Measurements from ENCODE around the gene MACROD2.
"Not testable (repeated sequence)": the region's sequence is repeated elsewhere in the genome, so short reads cannot be mapped to it uniquely, and the experiment has no call there.

The MACROD2 gene

GRCh38 chr20:14956026-14956425 lies 960.7 kb downstream of the MACROD2 start:
- DNase-seq (ENCODE audit: low spot score): no peak

DNA sequence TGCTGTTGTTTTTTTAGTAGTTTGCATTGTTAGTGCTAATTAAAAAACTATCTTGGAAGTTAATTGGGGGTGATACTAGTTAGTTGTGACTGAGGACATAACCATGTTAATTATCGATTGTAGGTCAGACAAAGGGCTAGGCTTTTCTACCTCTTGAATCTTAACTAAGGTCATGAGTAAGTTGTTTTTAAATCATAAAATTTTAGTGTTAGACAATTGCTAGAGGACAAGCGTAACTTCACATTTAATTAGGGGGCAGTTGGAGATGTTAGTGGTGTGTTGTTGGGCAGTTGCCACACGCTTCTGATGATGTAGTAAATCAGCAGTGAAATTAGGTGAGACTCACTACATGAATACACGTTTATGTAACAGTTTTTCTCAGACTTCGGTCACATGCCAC lies 961.2 kb downstream of the MACROD2 start:
- no peak for DNase-seq (ENCODE audit: low spot score)

GRCh38 chr20:14957402-14957801 lies 962.1 kb downstream of the MACROD2 start:
- DNase-seq (ENCODE audit: low spot score): no peak

- DNase-seq (ENCODE audit: low spot score): no peak
Observed at GRCh38 chr20:14958626-14959025, 963.3 kb downstream of the MACROD2 start.

DNA sequence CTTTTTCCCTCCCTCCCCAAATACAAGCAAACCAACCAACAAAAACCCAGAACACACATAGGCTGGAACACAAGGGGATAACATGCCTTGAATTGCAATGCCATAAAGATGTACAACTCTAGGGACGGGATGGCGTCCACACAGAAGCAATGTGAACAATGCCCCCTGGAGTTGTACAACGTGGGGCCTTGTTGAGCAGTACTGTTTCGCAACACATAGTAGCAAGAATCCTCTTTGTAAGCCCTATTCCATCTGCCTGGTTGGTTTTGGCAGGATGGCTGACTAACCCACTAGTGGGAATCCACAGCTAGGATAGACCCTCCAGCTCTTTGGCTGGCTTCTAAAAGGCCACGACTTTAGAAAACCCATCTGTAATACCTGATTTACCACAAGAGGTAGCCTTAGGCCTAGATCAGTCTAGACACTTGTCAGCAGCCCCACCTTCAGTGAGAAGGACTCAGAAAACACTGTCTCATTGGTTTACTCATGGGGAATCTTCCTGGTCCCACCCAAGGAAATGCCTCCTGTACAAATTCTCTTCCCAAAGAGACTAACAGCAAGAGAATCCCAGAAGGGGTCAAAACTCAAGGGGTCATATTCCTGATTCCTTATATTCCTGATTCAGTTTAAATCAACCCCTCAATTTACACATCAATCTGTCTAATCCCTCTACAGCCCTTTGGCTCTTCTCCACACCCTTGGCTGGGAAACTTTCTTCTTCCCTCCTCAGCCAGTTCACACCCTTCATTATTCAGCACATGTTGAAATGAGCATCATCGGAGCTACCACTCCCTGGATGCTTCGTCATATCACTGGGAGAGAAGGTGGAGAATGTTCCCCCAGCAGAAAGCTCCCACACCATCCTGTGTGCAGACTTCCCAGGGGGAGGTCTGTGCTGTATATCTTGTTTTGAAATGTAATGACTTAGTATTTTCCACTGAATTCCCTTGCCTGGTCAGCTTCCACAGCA lies 964.5 kb downstream of the MACROD2 start:
- DNase-seq (ENCODE audit: low spot score): no peak

DNA sequence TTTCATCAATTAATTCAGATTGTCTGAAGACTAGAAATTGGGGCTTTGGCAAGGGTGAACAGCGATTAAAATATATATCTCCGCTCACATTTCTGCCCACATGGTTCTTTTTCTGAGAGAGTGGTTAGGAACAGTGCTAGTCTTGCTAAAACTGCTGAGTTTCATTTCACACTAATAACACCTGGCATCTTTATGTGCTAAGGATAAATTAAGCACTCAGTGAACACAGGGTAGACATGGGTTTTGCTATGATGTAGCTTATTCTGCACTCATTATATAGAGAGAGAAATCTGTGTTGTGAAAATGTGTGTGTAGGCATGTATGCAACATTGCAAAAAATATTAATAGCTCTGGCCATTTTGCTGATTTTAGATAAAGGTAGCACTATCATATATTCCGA lies 965.5 kb downstream of the MACROD2 start:
- DNase-seq (ENCODE audit: low spot score): no peak

DNA sequence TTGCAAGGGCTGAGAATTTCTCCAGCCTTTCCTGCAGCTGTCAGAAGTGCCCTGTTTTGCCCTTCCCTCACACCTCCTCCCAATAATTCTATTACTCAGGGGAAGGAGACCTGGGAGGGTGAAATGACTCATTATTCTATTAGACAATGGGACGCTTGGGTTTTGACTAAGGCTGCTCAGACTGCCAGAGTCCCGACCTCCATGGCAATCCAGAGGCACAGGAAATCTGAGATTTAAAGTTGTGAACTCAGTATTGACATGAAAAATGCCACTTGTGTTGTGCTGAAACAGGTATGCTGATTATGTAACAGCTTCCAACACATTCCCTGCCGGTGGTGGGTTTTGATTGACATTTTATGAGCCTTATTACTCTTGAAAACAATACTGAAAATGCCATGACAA lies 967.9 kb downstream of the MACROD2 start:
- DNase-seq (ENCODE audit: low spot score): no peak

- DNase-seq (ENCODE audit: low spot score): no peak
Observed at GRCh38 chr20:14966203-14966602, 970.9 kb downstream of the MACROD2 start.

GRCh38 chr20:14966808-14967207 lies 971.5 kb downstream of the MACROD2 start:
- no peak for DNase-seq (ENCODE audit: low spot score)

DNA sequence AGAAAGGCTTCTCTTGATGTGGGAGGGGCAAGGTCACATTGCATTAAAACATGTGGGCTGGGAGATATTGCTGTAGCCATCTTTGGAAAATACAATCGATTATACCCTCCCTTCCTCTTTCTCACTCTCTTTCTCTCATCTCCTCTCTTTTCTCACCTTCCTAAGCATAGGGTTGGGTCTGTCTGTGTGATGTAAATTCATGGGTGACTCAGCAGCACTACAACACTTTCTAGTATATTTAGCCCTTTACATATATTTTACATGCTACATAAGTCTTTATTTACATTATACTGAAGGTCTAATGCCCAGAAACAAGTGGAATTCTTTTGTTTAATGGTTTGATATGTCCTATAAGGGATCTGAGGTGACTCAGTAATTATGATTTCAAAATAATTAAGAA lies 976.9 kb downstream of the MACROD2 start:
- no peak for DNase-seq (ENCODE audit: low spot score)

DNA sequence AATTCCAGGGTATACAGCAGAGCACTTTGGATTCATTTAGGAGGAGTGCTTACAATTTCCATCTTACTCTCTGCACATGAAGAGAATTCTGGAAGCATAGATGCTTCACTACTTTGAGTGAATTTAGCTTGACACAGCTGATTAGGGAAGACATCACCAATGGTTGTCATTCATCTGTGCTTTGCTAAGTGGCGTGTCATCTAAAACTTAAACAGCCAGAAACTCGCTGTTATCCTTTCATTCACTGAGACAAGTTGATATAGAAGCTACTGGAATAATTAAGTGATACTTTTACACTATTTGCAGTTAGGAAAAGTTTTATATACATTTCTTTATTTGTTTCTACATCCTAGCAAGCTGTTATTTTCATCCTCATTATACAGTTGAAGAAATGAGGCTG lies 977.4 kb downstream of the MACROD2 start:
- DNase-seq (ENCODE audit: low spot score): no peak

DNA sequence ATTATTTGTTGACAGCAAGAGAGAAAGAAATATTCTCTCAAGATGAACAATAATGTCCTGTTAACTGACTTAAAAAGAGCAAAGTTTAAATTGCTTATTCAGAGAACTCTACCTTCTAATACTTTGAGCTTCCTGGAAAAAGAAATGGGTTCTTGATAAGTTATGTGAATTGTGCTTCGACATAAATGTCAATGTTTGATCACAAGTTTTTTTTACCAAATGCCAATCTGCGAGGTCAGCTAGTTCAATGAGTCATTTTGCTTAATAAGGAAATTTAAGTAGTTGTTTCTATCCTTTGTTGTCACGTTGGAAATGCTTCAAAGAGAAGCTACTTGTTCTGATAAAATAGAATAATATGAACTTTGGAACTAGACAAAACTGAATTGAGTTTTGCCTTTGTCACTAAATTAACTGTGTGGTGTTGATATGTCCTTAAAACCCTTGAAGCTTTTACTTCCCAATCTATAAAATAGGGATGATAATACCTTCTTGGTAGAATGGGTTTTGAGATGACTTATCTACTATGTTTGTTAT lies 984.2 kb downstream of the MACROD2 start:
- DNase-seq (ENCODE audit: low spot score): no peak

DNA sequence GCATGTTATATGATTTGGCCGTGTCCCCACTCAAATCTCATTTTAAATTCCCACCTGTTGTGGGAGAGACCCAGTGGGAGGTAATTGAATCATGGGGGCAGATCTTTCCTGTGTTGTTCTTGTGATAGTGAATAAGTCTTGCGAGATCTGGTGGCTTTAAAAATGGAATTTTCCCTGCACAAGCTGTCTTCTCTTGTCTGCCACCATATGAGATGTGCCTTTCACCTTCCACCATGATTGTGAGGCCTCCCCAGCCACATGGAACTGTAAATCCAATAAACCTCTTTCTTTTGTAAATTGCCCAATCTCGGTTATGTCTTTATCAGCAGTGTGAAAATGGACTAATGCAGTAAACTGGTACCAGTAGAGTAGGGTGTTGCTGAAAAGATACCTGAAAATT lies 986.2 kb downstream of the MACROD2 start:
- DNase-seq (ENCODE audit: low spot score): not testable (repeated sequence)

DNA sequence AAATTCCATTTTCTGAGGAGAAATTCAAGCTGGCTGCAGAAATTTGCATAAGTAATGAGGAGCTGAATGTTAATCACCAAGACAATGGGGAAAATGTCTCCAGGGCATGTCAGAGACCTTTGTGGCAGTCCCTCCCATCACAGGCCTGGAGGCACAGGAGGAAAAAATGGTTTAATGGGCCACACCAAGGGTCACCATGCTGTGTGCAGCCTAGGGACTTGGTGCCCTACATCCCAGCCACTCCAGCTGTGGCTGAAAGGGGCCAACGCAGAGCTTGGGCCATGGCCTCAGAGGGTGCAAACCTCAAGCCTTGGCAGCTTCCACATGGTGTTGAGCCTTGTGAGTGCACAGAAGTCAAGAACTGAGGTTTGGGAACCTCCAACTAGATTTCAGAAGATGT lies 987.0 kb downstream of the MACROD2 start:
- not testable (repeated sequence) for DNase-seq (ENCODE audit: low spot score)

DNA sequence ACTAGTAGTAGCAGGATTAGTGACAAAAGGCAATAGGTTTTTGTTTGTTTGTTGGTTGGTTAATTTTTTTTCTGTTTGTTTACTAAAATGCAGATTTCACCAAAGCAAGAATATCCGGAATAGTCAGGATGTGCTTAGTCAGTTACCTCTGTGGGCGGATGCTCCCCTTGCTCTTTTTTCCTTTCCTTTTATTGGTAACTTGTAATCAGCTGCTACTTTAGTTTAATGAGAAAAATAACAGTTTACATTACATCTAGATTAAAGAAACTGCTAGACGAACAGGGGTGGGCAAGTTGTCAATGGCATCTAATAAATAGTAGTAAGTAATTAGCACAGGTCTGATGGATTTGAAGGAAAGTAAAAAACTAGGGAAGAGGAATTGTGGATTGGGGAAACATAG lies 989.0 kb downstream of the MACROD2 start:
- no peak for DNase-seq (ENCODE audit: low spot score)

GRCh38 chr20:14984768-14985622 lies 989.7 kb downstream of the MACROD2 start:
- no peak for DNase-seq (ENCODE audit: low spot score)

- DNase-seq (ENCODE audit: low spot score): no peak
Observed at GRCh38 chr20:14986026-14986655, 990.8 kb downstream of the MACROD2 start.

GRCh38 chr20:14986656-14987055 lies 991.3 kb downstream of the MACROD2 start:
- no peak for DNase-seq (ENCODE audit: low spot score)

DNA sequence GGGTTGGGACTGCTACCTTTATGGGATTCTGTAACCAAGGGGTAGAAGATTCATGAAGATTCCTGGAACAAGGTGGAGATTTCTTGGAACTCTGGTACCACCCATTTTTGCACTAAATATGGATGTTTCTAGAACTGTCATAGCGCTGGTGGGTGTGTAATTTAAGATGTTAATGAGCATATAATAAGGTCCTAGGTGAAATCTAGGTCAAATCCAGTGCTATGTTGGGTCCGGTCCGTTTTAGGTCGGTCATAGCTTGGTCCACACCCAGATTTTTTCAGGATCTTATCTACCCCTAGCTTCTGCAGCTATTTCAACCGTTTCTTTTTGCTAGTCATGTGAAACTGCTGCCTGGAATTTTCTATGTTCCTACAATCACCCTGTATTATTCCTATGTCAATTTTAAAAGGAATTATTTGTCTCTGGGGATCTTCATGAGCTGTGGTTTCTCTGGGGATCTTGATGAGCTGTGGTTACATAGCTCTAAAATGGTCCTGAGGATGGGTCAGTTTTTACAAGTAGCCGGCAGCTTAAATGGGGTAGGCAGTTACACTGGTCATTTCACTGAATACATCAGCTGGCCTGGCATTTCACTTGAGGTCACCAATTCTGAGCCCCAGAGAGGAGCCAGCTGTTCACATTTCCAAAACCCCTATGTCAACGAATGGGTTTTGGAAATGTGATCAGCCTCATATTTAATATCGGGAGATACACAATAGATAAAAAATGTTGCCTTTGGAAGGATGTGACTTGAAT lies 994.4 kb downstream of the MACROD2 start:
- no peak for DNase-seq (ENCODE audit: low spot score)

DNA sequence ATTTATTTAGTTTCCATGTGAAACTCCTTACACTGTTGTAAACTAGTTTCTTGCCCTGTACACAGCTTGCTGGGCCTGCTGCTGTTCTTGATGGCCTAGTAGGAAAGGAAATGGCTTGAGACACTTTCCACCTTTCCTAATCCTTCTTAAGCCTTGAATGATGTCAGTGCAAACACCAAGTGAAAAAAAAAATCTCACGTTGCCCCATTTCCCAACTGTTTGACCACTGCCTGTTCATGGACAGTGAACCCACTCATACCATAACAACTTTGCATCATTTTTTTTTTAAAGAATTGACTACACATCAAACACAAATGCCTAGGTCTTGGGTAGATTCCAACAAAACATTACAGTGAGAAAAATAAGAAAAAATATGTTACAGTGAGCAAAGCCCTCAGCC lies 995.7 kb downstream of the MACROD2 start:
- no peak for DNase-seq (ENCODE audit: low spot score)

DNA sequence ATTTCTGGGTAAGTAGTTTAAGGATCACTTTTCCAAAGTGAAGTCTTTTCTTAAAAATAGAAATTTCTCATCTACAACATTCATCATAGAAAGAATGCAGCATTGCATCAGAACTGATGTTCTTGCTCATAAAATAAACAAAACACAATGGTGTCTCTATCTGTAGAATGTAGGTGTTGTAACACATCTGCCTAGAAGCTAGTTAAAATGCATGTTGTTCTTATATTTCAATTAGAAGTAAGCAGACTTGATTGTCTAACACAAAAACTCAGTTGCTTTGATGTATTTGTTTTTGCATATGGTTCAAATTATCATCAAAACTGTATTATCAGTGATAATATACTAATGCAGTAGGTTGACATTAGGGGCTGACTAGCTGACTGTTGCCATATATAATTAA lies 996.8 kb downstream of the MACROD2 start:
- no peak for DNase-seq (ENCODE audit: low spot score)
